H9 (cell line): ENCODE measurements around the gene PMEL. TPM values are rescaled to one million over a fixed set of nuclear protein-coding genes. Genes with fewer than 3 reads are reported as not detected.
A peak's percentile ranks its signal among the peaks of the same experiment; 100 is the strongest.
"Not testable (repeated sequence)": the region's sequence is repeated elsewhere in the genome, so short reads cannot be mapped to it uniquely, and the experiment has no call there.

ENCODE experiments used
- DNase-seq: peaks from one replicate; pipeline ENCODE4 v3.0.0-alpha.2; 2017
- H2AFZ ChIP-seq: one replicate; pipeline ENCODE4 v1.6.1; 2013; ENCODE audit warnings: mild to moderate bottlenecking, low read length, control low read depth, moderate library complexity
- H2AK5ac ChIP-seq: 2 replicates; pipeline ENCODE4 v1.6.1; 2013; ENCODE audit warnings: low read length, control low read depth, mixed read lengths; ENCODE audit not compliant: insufficient read length
- H2BK120ac ChIP-seq: one replicate; pipeline ENCODE4 v1.6.1; 2013; ENCODE audit warnings: low read depth, mild to moderate bottlenecking, low read length, control low read depth, inconsistent platforms; ENCODE audit not compliant: poor library complexity, severe bottlenecking
- H2BK12ac ChIP-seq: 2 replicates; pipeline ENCODE4 v1.6.1; 2013; ENCODE audit warnings: low read length, control low read depth, mixed read lengths, low read depth; ENCODE audit not compliant: insufficient read length
- H2BK15ac ChIP-seq: 2 replicates; pipeline ENCODE4 v1.6.1; 2013; ENCODE audit warnings: low read depth, low read length, control low read depth
- H2BK20ac ChIP-seq: one replicate; pipeline ENCODE4 v1.6.1; 2013; ENCODE audit warnings: low read depth, mild to moderate bottlenecking, low read length, control low read depth, inconsistent platforms; ENCODE audit not compliant: poor library complexity, severe bottlenecking
- H2BK5ac ChIP-seq: 2 replicates; pipeline ENCODE4 v1.6.1; 2013; ENCODE audit warnings: low read length, control low read depth, mixed read lengths; ENCODE audit not compliant: insufficient read length
- H3K14ac ChIP-seq: 2 replicates; pipeline ENCODE4 v1.6.1; 2013; ENCODE audit warnings: low read length, control low read depth; ENCODE audit not compliant: insufficient read depth
- H3K18ac ChIP-seq: 2 replicates; pipeline ENCODE4 v1.6.1; 2013; ENCODE audit warnings: low read depth, mild to moderate bottlenecking, mixed read lengths, low read length, control low read depth; ENCODE audit not compliant: insufficient read length
- H3K23ac ChIP-seq: 2 replicates; pipeline ENCODE4 v1.6.1; 2013; ENCODE audit warnings: low read length, control low read depth, mixed read lengths, low read depth; ENCODE audit not compliant: insufficient read length
- H3K23me2 ChIP-seq: 2 replicates; pipeline ENCODE4 v1.6.1; 2013; ENCODE audit warnings: low read depth, mild to moderate bottlenecking, mixed read lengths, low read length, control low read depth; ENCODE audit not compliant: insufficient read length, poor library complexity, severe bottlenecking
- H3K27ac ChIP-seq: 2 replicates; pipeline ENCODE4 v1.5.1; 2013; ENCODE audit warnings: low read length, control low read depth, mixed read lengths, low read depth; ENCODE audit not compliant: insufficient read length
- H3K27me3 ChIP-seq: 2 replicates; pipeline ENCODE4 v1.6.1; 2013; ENCODE audit warnings: low read length, control low read depth, inconsistent platforms; ENCODE audit not compliant: insufficient read depth
- H3K4ac ChIP-seq: 2 replicates; pipeline ENCODE4 v1.6.1; 2013; ENCODE audit warnings: low read depth, mild to moderate bottlenecking, control low read depth, inconsistent platforms, low read length, moderate library complexity
- H3K4me1 ChIP-seq: 2 replicates; pipeline ENCODE4 v1.6.1; 2013; ENCODE audit warnings: low read length, control low read depth, inconsistent platforms; ENCODE audit not compliant: insufficient read depth
- H3K4me2 ChIP-seq: 2 replicates; pipeline ENCODE4 v1.6.1; 2013; ENCODE audit warnings: low read length, control low read depth, mixed read lengths; ENCODE audit not compliant: insufficient read length, insufficient read depth
- H3K56ac ChIP-seq: 2 replicates; pipeline ENCODE4 v1.6.1; 2013; ENCODE audit warnings: low read depth, mild to moderate bottlenecking, mixed read lengths, low read length, control low read depth; ENCODE audit not compliant: insufficient read length
- H3K79me1 ChIP-seq: 2 replicates; pipeline ENCODE4 v1.6.1; 2013; ENCODE audit warnings: low read depth, mild to moderate bottlenecking, moderate library complexity, low read length, control low read depth, inconsistent platforms; ENCODE audit not compliant: insufficient read depth, poor library complexity, severe bottlenecking
- H3K79me2 ChIP-seq: 2 replicates; pipeline ENCODE4 v1.6.1; 2013; ENCODE audit warnings: low read length, control low read depth, inconsistent platforms; ENCODE audit not compliant: insufficient read depth
- H3K9ac ChIP-seq: 2 replicates; pipeline ENCODE4 v1.6.1; 2013; ENCODE audit warnings: low read length, control low read depth, mixed read lengths; ENCODE audit not compliant: insufficient read length; ENCODE audit errors: extremely low read depth
- H3K9me3 ChIP-seq: one replicate; pipeline ENCODE4 v1.6.1; 2013; ENCODE audit warnings: low read depth, low read length, inconsistent platforms; ENCODE audit not compliant: control insufficient read depth
- H3T11ph ChIP-seq: one replicate; pipeline ENCODE4 v1.6.1; 2013; ENCODE audit warnings: mild to moderate bottlenecking, low read length, control low read depth, inconsistent platforms
- H4K20me1 ChIP-seq: one replicate; pipeline ENCODE4 v1.6.1; 2013; ENCODE audit not compliant: control insufficient read depth, insufficient read length, insufficient read depth
- H4K5ac ChIP-seq: 2 replicates; pipeline ENCODE4 v1.6.1; 2013; ENCODE audit warnings: low read depth, mild to moderate bottlenecking, mixed read lengths, low read length, control low read depth; ENCODE audit not compliant: insufficient read length
- H4K8ac ChIP-seq: replicated peaks from 2 replicates; pipeline ENCODE4 v1.6.1; 2013; ENCODE audit warnings: low read length, control low read depth, mixed read lengths, low read depth; ENCODE audit not compliant: insufficient read length
- H4K91ac ChIP-seq: 2 replicates; pipeline ENCODE4 v1.6.1; 2013; ENCODE audit warnings: low read depth, mild to moderate bottlenecking, moderate library complexity, mixed read lengths, low read length, control low read depth; ENCODE audit not compliant: insufficient read length
- H3K27ac Mint-ChIP-seq, 3 experiments: 2 replicates in 2 of 3; 3 replicates in 1 of 3; pipeline ENCODE4 v1.8.0; 2020 to 2021; ENCODE audit warnings: mixed read lengths in 3 of 3, mild to moderate bottlenecking in 1 of 3, moderate library complexity in 1 of 3
- H3K27me3 Mint-ChIP-seq: 2 replicates; pipeline ENCODE4 v1.8.0; 2021; ENCODE audit warnings: low read depth, mild to moderate bottlenecking, moderate library complexity, mixed read lengths
- H3K36me3 Mint-ChIP-seq, 3 experiments: 2 replicates in 2 of 3; 3 replicates in 1 of 3; pipeline ENCODE4 v1.8.0; 2020 to 2021; ENCODE audit warnings: low read depth in 3 of 3, mixed read lengths in 3 of 3; ENCODE audit not compliant: insufficient read depth in 1 of 3
- H3K4me1 Mint-ChIP-seq, 2 experiments: 2 replicates each; pipeline ENCODE4 v1.8.0; 2020; ENCODE audit warnings: mixed read lengths in 2 of 2
- H3K4me3 Mint-ChIP-seq, 2 experiments: 2 replicates in 1 of 2; 3 replicates in 1 of 2; pipeline ENCODE4 v1.8.0; 2020 to 2021; ENCODE audit warnings: mild to moderate bottlenecking in 2 of 2, mixed read lengths in 2 of 2, moderate library complexity in 1 of 2
- H3K9me3 Mint-ChIP-seq, 2 experiments: 2 replicates in 1 of 2; 3 replicates in 1 of 2; pipeline ENCODE4 v1.8.0; 2020; ENCODE audit warnings: mild to moderate bottlenecking in 2 of 2, mixed read lengths in 2 of 2, moderate library complexity in 1 of 2
- WGBS: extraction: QIAGEN DNeasy Blood & Tissue Kit; methylation state at CpG from one replicate; pipeline ENCODE4 v1.1.7; 2013; ENCODE audit warnings: missing lambda C conversion rate, low lambda C conversion rate, mixed read lengths; ENCODE audit not compliant: insufficient read length; ENCODE audit errors: extremely low coverage; 5-methylcytosine and 5-hydroxymethylcytosine counted together
- total RNA-seq: library from RNA; stranded (reverse); gene quantifications from 2 replicates; pipeline ENCODE4 v1.2.1, GENCODE V29; 2021
- TF ChIP-seq, protein P1 (sequence below): fragments of 200-600 bp; sonication (generic); conservative IDR thresholded peaks from 3 replicates; pipeline ENCODE4 v1.8.0; 2021; ENCODE audit warnings: antibody characterized with exemption, mild to moderate bottlenecking

PMEL gene
- total RNA-seq, 1 experiment from 2014 or later = 72.6 TPM

GRCh38 chr12:56004211-56004610 lies 38.4 kb upstream of the PMEL start:
- no peak overlapping the region for H2BK120ac ChIP-seq
- no peak for DNase-seq
- no peak overlapping the region for H3K14ac ChIP-seq
- no peaks in the 10 kb centered on the region for H3K9me3 ChIP-seq
- no peak overlapping the region for H3K18ac ChIP-seq
- no peaks in the 10 kb centered on the region for H3K27me3 ChIP-seq
- H3K23ac ChIP-seq = no peak overlapping the region
- H2BK5ac ChIP-seq = no peak overlapping the region
- TF ChIP-seq, protein P1, sequence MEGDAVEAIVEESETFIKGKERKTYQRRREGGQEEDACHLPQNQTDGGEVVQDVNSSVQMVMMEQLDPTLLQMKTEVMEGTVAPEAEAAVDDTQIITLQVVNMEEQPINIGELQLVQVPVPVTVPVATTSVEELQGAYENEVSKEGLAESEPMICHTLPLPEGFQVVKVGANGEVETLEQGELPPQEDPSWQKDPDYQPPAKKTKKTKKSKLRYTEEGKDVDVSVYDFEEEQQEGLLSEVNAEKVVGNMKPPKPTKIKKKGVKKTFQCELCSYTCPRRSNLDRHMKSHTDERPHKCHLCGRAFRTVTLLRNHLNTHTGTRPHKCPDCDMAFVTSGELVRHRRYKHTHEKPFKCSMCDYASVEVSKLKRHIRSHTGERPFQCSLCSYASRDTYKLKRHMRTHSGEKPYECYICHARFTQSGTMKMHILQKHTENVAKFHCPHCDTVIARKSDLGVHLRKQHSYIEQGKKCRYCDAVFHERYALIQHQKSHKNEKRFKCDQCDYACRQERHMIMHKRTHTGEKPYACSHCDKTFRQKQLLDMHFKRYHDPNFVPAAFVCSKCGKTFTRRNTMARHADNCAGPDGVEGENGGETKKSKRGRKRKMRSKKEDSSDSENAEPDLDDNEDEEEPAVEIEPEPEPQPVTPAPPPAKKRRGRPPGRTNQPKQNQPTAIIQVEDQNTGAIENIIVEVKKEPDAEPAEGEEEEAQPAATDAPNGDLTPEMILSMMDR = no peak
- WGBS = no CpG with 5 or more reads among the region's 10 CpGs
- H4K20me1 ChIP-seq = no peaks in the 10 kb centered on the region
- H2AFZ ChIP-seq = no peak overlapping the region
- no peak overlapping the region for H3T11ph ChIP-seq
- H3K9ac ChIP-seq = no peak overlapping the region
- no peak overlapping the region for H3K27ac ChIP-seq
- no peak overlapping the region for H2BK15ac ChIP-seq
- no peak overlapping the region for H4K91ac ChIP-seq
- no peak overlapping the region for H2BK12ac ChIP-seq
- H4K8ac ChIP-seq = no peak overlapping the region
- no peaks in the 10 kb centered on the region for H3K79me1 ChIP-seq
- no peak overlapping the region for H3K4me2 ChIP-seq
- no peak overlapping the region for H4K5ac ChIP-seq
- Mint-ChIP-seq H3K9me3 (no peaks in the 10 kb centered on the region), H3K36me3 (peaks cover 21 to 46% (median 40%) of the 10 kb centered on the region in 3 experiments), H3K27ac (peak overlapping the region in 2 of 3 experiments; percentile 2 to 69; a peak in 2 of 7 replicates), H3K4me1 (peaks cover 10 to 20% of the 10 kb centered on the region in 2 experiments), H3K27me3 (no peaks in the 10 kb centered on the region), H3K4me3 (no peak overlapping the region)
- H2AK5ac ChIP-seq = no peak overlapping the region
- H3K23me2 ChIP-seq = peaks cover 7% of the 10 kb centered on the region
- H3K4ac ChIP-seq = no peak overlapping the region
- no peaks in the 10 kb centered on the region for H3K4me1 ChIP-seq
- no peak overlapping the region for H2BK20ac ChIP-seq
- no peaks in the 10 kb centered on the region for H3K79me2 ChIP-seq
- H3K56ac ChIP-seq = no peak overlapping the region

- H4K20me1 ChIP-seq, H3K14ac ChIP-seq, H2BK15ac ChIP-seq, H3K79me2 ChIP-seq, H3K9me3 Mint-ChIP-seq, H3K9ac ChIP-seq, H4K5ac ChIP-seq, H2BK12ac ChIP-seq, H4K91ac ChIP-seq, DNase-seq, H3K4me2 ChIP-seq, H3K4ac ChIP-seq, H3K27me3 Mint-ChIP-seq, H2AK5ac ChIP-seq, H3K56ac ChIP-seq, H3K27ac ChIP-seq, H3K4me1 ChIP-seq, H2BK5ac ChIP-seq, H3K79me1 ChIP-seq, H3K18ac ChIP-seq, H3K4me3 Mint-ChIP-seq, H2AFZ ChIP-seq, H4K8ac ChIP-seq, H3K27ac Mint-ChIP-seq, H3T11ph ChIP-seq, H3K23me2 ChIP-seq, H2BK20ac ChIP-seq, H3K23ac ChIP-seq, H2BK120ac ChIP-seq, H3K9me3 ChIP-seq, H3K27me3 ChIP-seq: not testable (repeated sequence)
- no CpG with 5 or more reads among the region's 5 CpGs for WGBS
- peaks cover 25 to 49% (median 42%) of the 10 kb centered on the region in 3 experiments for H3K36me3 Mint-ChIP-seq
- peaks cover 10 to 17% of the 10 kb centered on the region in 2 experiments for H3K4me1 Mint-ChIP-seq
Measured at GRCh38 chr12:56003376-56003775, 37.5 kb upstream of the PMEL start.
